IMR-90 (cell line): ENCODE data around the gene GMCL2. TPM values are rescaled to one million over a fixed set of nuclear protein-coding genes. Genes with fewer than 3 reads are reported as not detected.
A peak's percentile ranks its signal among the peaks of the same experiment; 100 is the strongest.

ENCODE experiments used
- ATAC-seq: fragments of 200-7000 bp; cut with Tn5 transposase; 2 replicates; pipeline ENCODE4 v1.9.1; 2020; ENCODE audit warnings: low read depth, mild to moderate bottlenecking, moderate library complexity
- BruUV-seq: library from RNA; stranded (reverse); fragments of 400-500 nt; replicated peaks from 2 replicates; lab custom pipeline; 2021; lab: Mats Ljungman, UMichigan
- CTCF ChIA-PET: fragments of 300-600 bp; formaldehyde crosslinking; extraction: SDS; loops from one replicate; lab custom pipeline; 2021; ENCODE audit warnings: antibody characterized with exemption; lab: Yijun Ruan, JAX
- POLR2A ChIA-PET: fragments of 300-600 bp; sonication (Branson Sonifier 250); formaldehyde crosslinking; loops from one replicate; lab custom pipeline; 2022; ENCODE audit warnings: antibody characterized with exemption; ENCODE audit not compliant: unreplicated experiment; lab: Charles Lee
- DNase-seq: peaks from one replicate; pipeline ENCODE4 v3.0.0; 2013
- H2AFZ ChIP-seq: replicated peaks from 2 replicates; pipeline ENCODE3; 2013; ENCODE audit warnings: low read length, mild to moderate bottlenecking; ENCODE audit not compliant: poor library complexity
- H2AK5ac ChIP-seq: 2 replicates; pipeline ENCODE4 v1.6.1; 2013; ENCODE audit warnings: low read depth, low read length, inconsistent platforms
- H2AK9ac ChIP-seq: replicated peaks from 2 replicates; pipeline ENCODE3; 2013; ENCODE audit warnings: mild to moderate bottlenecking, low read depth, low read length, moderate library complexity; ENCODE audit not compliant: poor library complexity
- H2BK120ac ChIP-seq: 2 replicates; pipeline ENCODE4 v1.6.1; 2013; ENCODE audit warnings: low read depth, low read length, inconsistent platforms
- H2BK15ac ChIP-seq: 3 replicates; pipeline ENCODE4 v1.6.1; 2013; ENCODE audit warnings: low read depth, low read length, inconsistent platforms
- H2BK20ac ChIP-seq: 2 replicates; pipeline ENCODE4 v1.6.1; 2013; ENCODE audit warnings: low read depth, mild to moderate bottlenecking, inconsistent platforms, low read length, moderate library complexity
- H2BK5ac ChIP-seq: 2 replicates; pipeline ENCODE4 v1.6.1; 2013; ENCODE audit warnings: mild to moderate bottlenecking, low read depth, low read length, inconsistent platforms; ENCODE audit not compliant: poor library complexity, severe bottlenecking
- H3K14ac ChIP-seq: replicated peaks from 2 replicates; pipeline ENCODE4 v1.6.1; 2013; ENCODE audit warnings: low read depth, low read length, inconsistent platforms
- H3K18ac ChIP-seq: 2 replicates; pipeline ENCODE4 v1.6.1; 2013; ENCODE audit warnings: low read depth, low read length, control low read depth
- H3K23ac ChIP-seq: 2 replicates; pipeline ENCODE4 v1.6.1; 2013; ENCODE audit warnings: low read depth, low read length, inconsistent platforms
- H3K27ac ChIP-seq: 2 replicates; pipeline ENCODE4 v1.5.1; 2013; ENCODE audit warnings: mild to moderate bottlenecking, control low read depth, low read length; ENCODE audit not compliant: insufficient read depth
- H3K27me3 ChIP-seq: 2 replicates; pipeline ENCODE4 v1.6.1; 2013; ENCODE audit warnings: low read length; ENCODE audit not compliant: control insufficient read depth, insufficient read depth
- H3K36me3 ChIP-seq: 2 replicates; pipeline ENCODE4 v1.6.1; 2013; ENCODE audit warnings: low read length, mixed read lengths; ENCODE audit not compliant: control insufficient read depth, insufficient read depth
- H3K4ac ChIP-seq: 2 replicates; pipeline ENCODE4 v1.6.1; 2013; ENCODE audit warnings: low read depth, low read length, inconsistent platforms
- H3K4me1 ChIP-seq: 2 replicates; pipeline ENCODE4 v1.6.1; 2013; ENCODE audit warnings: low read length, mixed read lengths; ENCODE audit not compliant: control insufficient read depth, insufficient read depth
- H3K4me2 ChIP-seq: 2 replicates; pipeline ENCODE4 v1.6.1; 2013; ENCODE audit warnings: low read depth, mild to moderate bottlenecking, control low read depth, low read length, moderate library complexity
- H3K4me3 ChIP-seq: 2 replicates; pipeline ENCODE4 v1.5.1; 2013; ENCODE audit warnings: low read depth, mild to moderate bottlenecking, control low read depth, low read length, moderate library complexity; ENCODE audit not compliant: insufficient read depth
- H3K56ac ChIP-seq: 2 replicates; pipeline ENCODE4 v1.6.1; 2013; ENCODE audit warnings: low read length, inconsistent platforms; ENCODE audit not compliant: insufficient read depth; ENCODE audit errors: extremely low read depth
- H3K79me1 ChIP-seq, 2 experiments: 2 replicates each; pipeline ENCODE4 v1.6.1; 2013; ENCODE audit warnings: low read length in 2 of 2, inconsistent platforms in 1 of 2, low read depth in 1 of 2
- H3K9ac ChIP-seq: 2 replicates; pipeline ENCODE4 v1.6.1; 2013; ENCODE audit warnings: low read depth, low read length, control low read depth
- H3K9me1 ChIP-seq: 2 replicates; pipeline ENCODE4 v1.6.1; 2013; ENCODE audit warnings: low read length, inconsistent platforms; ENCODE audit not compliant: insufficient read depth
- H3K9me3 ChIP-seq: 2 replicates; pipeline ENCODE4 v1.6.1; 2013; ENCODE audit warnings: low read length; ENCODE audit not compliant: control insufficient read depth, insufficient read depth
- H4K20me1 ChIP-seq: 2 replicates; pipeline ENCODE4 v1.6.1; 2013; ENCODE audit warnings: low read length, inconsistent platforms; ENCODE audit not compliant: insufficient read depth
- H4K5ac ChIP-seq: 2 replicates; pipeline ENCODE4 v1.6.1; 2013; ENCODE audit warnings: mild to moderate bottlenecking, low read depth, low read length, control low read depth
- H4K8ac ChIP-seq, 2 experiments: 2 replicates each; pipeline ENCODE4 v1.6.1; 2013; ENCODE audit warnings: low read depth in 2 of 2, low read length in 2 of 2, control low read depth in 1 of 2, inconsistent platforms in 1 of 2
- H4K91ac ChIP-seq: 2 replicates; pipeline ENCODE4 v1.6.1; 2013; ENCODE audit warnings: low read depth, low read length, inconsistent platforms; ENCODE audit not compliant: insufficient read depth
- BHLHE40 ChIP-seq: fragments of 150-350 bp; IDR thresholded peaks from 2 replicates; pipeline ENCODE4 v1.6.1; 2016; ENCODE audit warnings: mild to moderate bottlenecking, low read depth, low read length
- CEBPB ChIP-seq: IDR thresholded peaks from 2 replicates; pipeline ENCODE4 v1.6.1; 2012; ENCODE audit warnings: low read depth, low read length, improper control_type of control experiment
- CHD1 ChIP-seq: IDR thresholded peaks from 2 replicates; pipeline ENCODE4 v1.6.1; 2012; ENCODE audit warnings: low read depth, low read length, improper control_type of control experiment
- CTCF ChIP-seq: conservative IDR thresholded peaks from 2 replicates; pipeline ENCODE4 v1.5.1; 2012; ENCODE audit warnings: mild to moderate bottlenecking, low read depth, low read length, improper control_type of control experiment
- ELK1 ChIP-seq: fragments of 150-350 bp; IDR thresholded peaks from 2 replicates; pipeline ENCODE4 v1.6.1; 2016; ENCODE audit warnings: low read depth, mild to moderate bottlenecking, low read length, moderate library complexity, borderline replicate concordance
- FOS ChIP-seq: fragments of 150-350 bp; IDR thresholded peaks from 2 replicates; pipeline ENCODE4 v1.6.1; 2016; ENCODE audit warnings: low read depth, low read length
- MAFK ChIP-seq: IDR thresholded peaks from 2 replicates; pipeline ENCODE4 v1.6.1; 2012; ENCODE audit warnings: low read depth, low read length, improper control_type of control experiment
- MAZ ChIP-seq: IDR thresholded peaks from 2 replicates; pipeline ENCODE4 v1.6.1; 2012; ENCODE audit warnings: low read depth, mild to moderate bottlenecking, low read length, improper control_type of control experiment, moderate library complexity, borderline replicate concordance
- MXI1 ChIP-seq: IDR thresholded peaks from 2 replicates; pipeline ENCODE4 v1.6.1; 2012; ENCODE audit warnings: low read depth, mild to moderate bottlenecking, low read length, moderate library complexity, borderline replicate concordance
- NFE2L2 ChIP-seq: fragments of 150-350 bp; IDR thresholded peaks from 2 replicates; pipeline ENCODE4 v1.6.1; 2016; ENCODE audit warnings: low read depth, mild to moderate bottlenecking, low read length
- POLR2A ChIP-seq: IDR thresholded peaks from 2 replicates; pipeline ENCODE4 v1.6.1; 2012; ENCODE audit warnings: mild to moderate bottlenecking, low read depth, low read length
- RFX5 ChIP-seq: IDR thresholded peaks from 2 replicates; pipeline ENCODE4 v1.8.0; 2012; ENCODE audit warnings: low read depth, mild to moderate bottlenecking, low read length, moderate library complexity
- SMC3 ChIP-seq: fragments of 150-350 bp; IDR thresholded peaks from 2 replicates; pipeline ENCODE4 v1.6.1; 2016; ENCODE audit warnings: low read depth, mild to moderate bottlenecking, antibody characterized with exemption, low read length, moderate library complexity
- USF2 ChIP-seq: fragments of 150-350 bp; IDR thresholded peaks from 2 replicates; pipeline ENCODE4 v1.6.1; 2017; ENCODE audit warnings: mild to moderate bottlenecking, antibody characterized with exemption, low read length, low read depth
- WGBS, 2 experiments: methylation state at CpG; one replicate each; pipeline versions ENCODE4 v1.1.5 to v1.1.7; 2013; ENCODE audit warnings: missing lambda C conversion rate in 2 of 2; ENCODE audit not compliant: insufficient read length in 1 of 2; ENCODE audit errors: extremely low coverage in 2 of 2; 5-methylcytosine and 5-hydroxymethylcytosine counted together
- dilution Hi-C: fragments of 300-500 bp; cut with HindIII; formaldehyde crosslinking; loops from one replicate; pipeline ENCODE4 v1.14.3; 2018; ENCODE audit warnings: low sequenced_read_pairs; ENCODE audit not compliant: unreplicated experiment
- in situ Hi-C: fragments of 300-500 bp; cut with MboI; formaldehyde crosslinking; loops from 3 replicates; pipeline ENCODE4 v1.14.3; 2019; ENCODE audit warnings: low sequenced_read_pairs, inconsistent platforms, mixed read lengths
- intact Hi-C: fragments of 100-400 bp; cut with micrococcal nuclease; formaldehyde crosslinking; loops from 2 replicates; pipeline ENCODE4 v1.10.0; 2022
- polyA plus RNA-seq, 3 experiments: library from polyadenylated mRNA; depleted of rRNA; stranded (reverse); fragments of >200 nt; gene quantifications; 2 replicates each; pipeline ENCODE4 v1.2.3, GENCODE V29; 2012; ENCODE audit warnings: low replicate concordance in 1 of 3
- total RNA-seq: library from RNA; depleted of rRNA; stranded (reverse); fragments of >200 nt; gene quantifications from 2 replicates; pipeline ENCODE4 v1.2.3, GENCODE V29; 2012

GMCL2 gene
- total and polyA plus RNA-seq, 2 of the 4 experiments (the other 2 are of a cell fraction): not detected

DNA sequence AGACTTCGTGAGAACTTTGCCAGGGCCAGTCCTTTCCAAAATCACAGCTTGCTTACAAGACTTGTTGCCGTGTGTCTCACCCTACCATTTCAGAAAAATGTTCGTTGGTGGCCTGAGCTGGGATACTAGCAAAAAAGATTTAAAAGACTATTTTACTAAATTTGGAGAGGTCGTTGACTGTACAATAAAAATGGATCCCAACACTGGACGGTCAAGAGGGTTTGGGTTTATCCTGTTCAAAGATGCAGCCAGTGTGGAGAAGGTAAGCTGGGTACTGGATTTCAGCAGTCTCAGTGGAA is 18.5 kb upstream of the GMCL2 start:
- peaks cover 44% of the 10 kb centered on the region for H3K36me3 ChIP-seq
- H4K91ac ChIP-seq: no peak overlapping the region
- DNase-seq: no peak
- no TSS peak for BruUV-seq
- no peak overlapping the region for H2AK9ac ChIP-seq
- no peak overlapping the region for H2AK5ac ChIP-seq
- ChIA-PET CTCF (interaction anchor here (1.4 kb wide), 1 partner anchor 9 kb away, joined by 3 read pairs; no protein-coding TSS in a partner anchor), POLR2A (no interaction called here)
- peak overlapping the region; percentile 70 for H3K4me3 ChIP-seq
- peaks cover 23% of the 10 kb centered on the region for H3K9me1 ChIP-seq
- H2BK20ac ChIP-seq: no peak overlapping the region
- no peak overlapping the region for H2BK120ac ChIP-seq
- ATAC-seq: no peak
- peak overlapping the region; percentile 96 for H3K23ac ChIP-seq
- in situ Hi-C loops: no loop called here
- H2BK5ac ChIP-seq: no peak overlapping the region
- no peak overlapping the region for H3K18ac ChIP-seq
- intact Hi-C loops: no loop called here
- no peak overlapping the region for H3K4ac ChIP-seq
- WGBS, 2 experiments: 0% methylated on average over 2 of the region's 5 CpGs; no CpG with 5 or more reads in 1 of the 2 experiments
- H4K5ac ChIP-seq: no peak overlapping the region
- peak overlapping the region; percentile 51 for H3K9ac ChIP-seq
- TF ChIP-seq POLR2A (no peak), CTCF (no peak), SMC3 (no peak), MXI1 (no peak), MAFK (no peak), BHLHE40 (no peak), USF2 (no peak), CEBPB (no peak), RFX5 (no peak), MAZ (no peak), CHD1 (no peak), ELK1 (no peak), NFE2L2 (no peak), FOS (no peak)
- peak overlapping the region; percentile 11 for H3K14ac ChIP-seq
- peaks cover 53% of the 10 kb centered on the region for H4K20me1 ChIP-seq
- H3K4me2 ChIP-seq: peak overlapping the region; percentile 84
- dilution Hi-C loops: no loop called here
- H3K56ac ChIP-seq: no peak overlapping the region
- H3K4me1 ChIP-seq: peaks cover 11% of the 10 kb centered on the region
- peak overlapping the region; percentile 1; the same call in 1 of the 2 replicates for H3K27ac ChIP-seq
- no peaks in the 10 kb centered on the region for H3K9me3 ChIP-seq
- H2BK15ac ChIP-seq: no peak overlapping the region
- peaks cover 18 to 57% of the 10 kb centered on the region in 2 experiments; a peak in 3 of 4 replicates for H3K79me1 ChIP-seq
- no peak overlapping the region for H2AFZ ChIP-seq
- no peaks in the 10 kb centered on the region for H3K27me3 ChIP-seq
- no peak overlapping the region for H4K8ac ChIP-seq
